PFSK-1 (cell line): ENCODE results near the gene FEM1B.

Source experiments
- FOXP2 ChIP-seq: optimal IDR thresholded peaks from 2 replicates; pipeline ENCODE3; 2011; ENCODE audit warnings: borderline replicate concordance, control low read depth, inconsistent platforms; ENCODE audit not compliant: insufficient read depth; ENCODE audit errors: extremely low read length, extremely low read depth
- POLR2AphosphoS5 ChIP-seq: IDR thresholded peaks from 2 replicates; pipeline ENCODE4 v1.6.1; 2012; ENCODE audit warnings: low read depth, mild to moderate bottlenecking, control low read depth, low read length, moderate library complexity
- SIN3A ChIP-seq: IDR thresholded peaks from 2 replicates; pipeline ENCODE4 v1.6.1; 2012; ENCODE audit warnings: mild to moderate bottlenecking, low read length, moderate library complexity, borderline replicate concordance; ENCODE audit not compliant: insufficient read depth
- TAF1 ChIP-seq: IDR thresholded peaks from 2 replicates; pipeline ENCODE4 v1.6.1; 2012; ENCODE audit warnings: low read length, control low read depth, borderline replicate concordance; ENCODE audit not compliant: insufficient read depth
- TF ChIP-seq, protein P1 (sequence below), 2 experiments: IDR thresholded peaks; 2 replicates each; pipeline versions ENCODE4 v1.6.1 to v1.8.0; 2011 to 2012; ENCODE audit warnings: low read depth in 2 of 2, low read length in 2 of 2, control low read depth in 1 of 2, inconsistent platforms in 1 of 2, mild to moderate bottlenecking in 1 of 2, moderate library complexity in 1 of 2; ENCODE audit not compliant: insufficient read depth in 1 of 2

DNA sequence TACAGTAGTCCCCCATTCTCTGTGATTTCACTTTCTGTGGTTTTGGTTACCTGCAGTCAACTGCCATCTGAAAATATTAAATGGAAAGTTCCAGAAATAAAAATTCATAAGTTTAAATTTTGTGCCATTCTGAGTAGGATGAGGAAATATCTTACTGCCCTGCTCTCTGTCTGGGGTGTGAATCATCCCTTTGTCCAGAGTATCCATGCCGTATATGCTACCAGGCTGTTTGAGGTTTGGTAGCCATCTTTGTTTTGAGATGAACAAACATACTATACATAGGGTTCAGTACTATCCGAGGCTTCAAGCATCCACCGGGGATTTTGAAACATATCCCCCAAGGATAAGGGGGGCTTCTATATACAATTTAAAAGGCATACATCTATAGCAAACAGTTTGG, 16.3 kb upstream of the FEM1B start:
- TF ChIP-seq POLR2AphosphoS5 (no peak), SIN3A (no peak), TAF1 (no peak), FOXP2 (no peak)
- TF ChIP-seq, protein P1, sequence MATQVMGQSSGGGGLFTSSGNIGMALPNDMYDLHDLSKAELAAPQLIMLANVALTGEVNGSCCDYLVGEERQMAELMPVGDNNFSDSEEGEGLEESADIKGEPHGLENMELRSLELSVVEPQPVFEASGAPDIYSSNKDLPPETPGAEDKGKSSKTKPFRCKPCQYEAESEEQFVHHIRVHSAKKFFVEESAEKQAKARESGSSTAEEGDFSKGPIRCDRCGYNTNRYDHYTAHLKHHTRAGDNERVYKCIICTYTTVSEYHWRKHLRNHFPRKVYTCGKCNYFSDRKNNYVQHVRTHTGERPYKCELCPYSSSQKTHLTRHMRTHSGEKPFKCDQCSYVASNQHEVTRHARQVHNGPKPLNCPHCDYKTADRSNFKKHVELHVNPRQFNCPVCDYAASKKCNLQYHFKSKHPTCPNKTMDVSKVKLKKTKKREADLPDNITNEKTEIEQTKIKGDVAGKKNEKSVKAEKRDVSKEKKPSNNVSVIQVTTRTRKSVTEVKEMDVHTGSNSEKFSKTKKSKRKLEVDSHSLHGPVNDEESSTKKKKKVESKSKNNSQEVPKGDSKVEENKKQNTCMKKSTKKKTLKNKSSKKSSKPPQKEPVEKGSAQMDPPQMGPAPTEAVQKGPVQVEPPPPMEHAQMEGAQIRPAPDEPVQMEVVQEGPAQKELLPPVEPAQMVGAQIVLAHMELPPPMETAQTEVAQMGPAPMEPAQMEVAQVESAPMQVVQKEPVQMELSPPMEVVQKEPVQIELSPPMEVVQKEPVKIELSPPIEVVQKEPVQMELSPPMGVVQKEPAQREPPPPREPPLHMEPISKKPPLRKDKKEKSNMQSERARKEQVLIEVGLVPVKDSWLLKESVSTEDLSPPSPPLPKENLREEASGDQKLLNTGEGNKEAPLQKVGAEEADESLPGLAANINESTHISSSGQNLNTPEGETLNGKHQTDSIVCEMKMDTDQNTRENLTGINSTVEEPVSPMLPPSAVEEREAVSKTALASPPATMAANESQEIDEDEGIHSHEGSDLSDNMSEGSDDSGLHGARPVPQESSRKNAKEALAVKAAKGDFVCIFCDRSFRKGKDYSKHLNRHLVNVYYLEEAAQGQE (IDR thresholded peaks at IDR 0.05; ENCODE audit: insufficient read depth in 1 of 2, low read depth in 2 of 2, low read length in 2 of 2), result no peak
